Measurements from ENCODE around the gene TMEM120B.
"Not testable (repeated sequence)": the region's sequence is repeated elsewhere in the genome, so short reads cannot be mapped to it uniquely, and the experiment has no call there.

TMEM120B gene

DNA sequence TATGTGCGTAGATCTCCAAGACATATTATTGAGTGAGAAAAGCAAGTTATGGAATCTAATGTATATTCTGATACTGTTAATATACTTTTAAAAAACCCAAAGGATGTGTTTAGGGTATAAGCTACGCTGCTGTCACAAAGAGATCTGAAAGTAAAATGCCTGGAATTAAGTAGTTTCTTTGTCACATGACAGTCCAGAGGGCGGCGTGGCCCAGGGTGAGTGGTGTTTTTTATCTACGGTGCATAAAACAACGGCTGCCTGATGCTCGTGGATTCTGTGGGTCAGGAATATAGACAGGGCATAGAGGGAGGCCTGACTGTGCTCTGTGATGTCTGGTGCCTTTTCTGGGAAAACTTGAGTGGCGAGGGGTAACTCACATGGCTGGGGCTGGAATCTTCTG lies 21.3 kb downstream of the TMEM120B start:
- Histone ChIP-seq H2AFZ (ENCODE audit: low read length) (no peak overlapping the region), H3K27ac (ENCODE audit: low read length) (no peak overlapping the region), H3K9ac (ENCODE audit: low read length) (no peak overlapping the region), H3K4me1 (ENCODE audit: low read length) (no peaks in the 10 kb centered on the region), H3K9me2 (replicated peaks; ENCODE audit: insufficient read depth, low read length) (no peaks in the 10 kb centered on the region), H3K4me3 (ENCODE audit: low read length) (no peak overlapping the region), H3K27me3 (replicated peaks; ENCODE audit: insufficient read depth, low read length) (no peaks in the 10 kb centered on the region), H3K4me2 (ENCODE audit: low read depth, low read length) (no peak overlapping the region), H3K36me3 (replicated peaks; ENCODE audit: insufficient read depth, low read length) (no peaks in the 10 kb centered on the region), H3F3A (ENCODE audit: insufficient read depth, low read length) (no peaks in the 10 kb centered on the region), H3K9me3 (replicated peaks; ENCODE audit: insufficient read depth, low read length) (no peaks in the 10 kb centered on the region), H4K20me1 (ENCODE audit: insufficient read depth, low read length) (no peaks in the 10 kb centered on the region), H3K79me2 (ENCODE audit: low read length) (no peaks in the 10 kb centered on the region)
- TF ChIP-seq, protein P1, sequence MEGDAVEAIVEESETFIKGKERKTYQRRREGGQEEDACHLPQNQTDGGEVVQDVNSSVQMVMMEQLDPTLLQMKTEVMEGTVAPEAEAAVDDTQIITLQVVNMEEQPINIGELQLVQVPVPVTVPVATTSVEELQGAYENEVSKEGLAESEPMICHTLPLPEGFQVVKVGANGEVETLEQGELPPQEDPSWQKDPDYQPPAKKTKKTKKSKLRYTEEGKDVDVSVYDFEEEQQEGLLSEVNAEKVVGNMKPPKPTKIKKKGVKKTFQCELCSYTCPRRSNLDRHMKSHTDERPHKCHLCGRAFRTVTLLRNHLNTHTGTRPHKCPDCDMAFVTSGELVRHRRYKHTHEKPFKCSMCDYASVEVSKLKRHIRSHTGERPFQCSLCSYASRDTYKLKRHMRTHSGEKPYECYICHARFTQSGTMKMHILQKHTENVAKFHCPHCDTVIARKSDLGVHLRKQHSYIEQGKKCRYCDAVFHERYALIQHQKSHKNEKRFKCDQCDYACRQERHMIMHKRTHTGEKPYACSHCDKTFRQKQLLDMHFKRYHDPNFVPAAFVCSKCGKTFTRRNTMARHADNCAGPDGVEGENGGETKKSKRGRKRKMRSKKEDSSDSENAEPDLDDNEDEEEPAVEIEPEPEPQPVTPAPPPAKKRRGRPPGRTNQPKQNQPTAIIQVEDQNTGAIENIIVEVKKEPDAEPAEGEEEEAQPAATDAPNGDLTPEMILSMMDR (IDR thresholded peaks at IDR 0.05; ENCODE audit: low read length) = no peak
- TF ChIP-seq EZH2phosphoT487 (IDR thresholded peaks at IDR 0.05; ENCODE audit: low read length) (no peak), EZH2 (optimal IDR thresholded peaks at IDR 0.05; ENCODE audit: low read depth, low read length) (no peak)
- no peak for DNase-seq

DNA sequence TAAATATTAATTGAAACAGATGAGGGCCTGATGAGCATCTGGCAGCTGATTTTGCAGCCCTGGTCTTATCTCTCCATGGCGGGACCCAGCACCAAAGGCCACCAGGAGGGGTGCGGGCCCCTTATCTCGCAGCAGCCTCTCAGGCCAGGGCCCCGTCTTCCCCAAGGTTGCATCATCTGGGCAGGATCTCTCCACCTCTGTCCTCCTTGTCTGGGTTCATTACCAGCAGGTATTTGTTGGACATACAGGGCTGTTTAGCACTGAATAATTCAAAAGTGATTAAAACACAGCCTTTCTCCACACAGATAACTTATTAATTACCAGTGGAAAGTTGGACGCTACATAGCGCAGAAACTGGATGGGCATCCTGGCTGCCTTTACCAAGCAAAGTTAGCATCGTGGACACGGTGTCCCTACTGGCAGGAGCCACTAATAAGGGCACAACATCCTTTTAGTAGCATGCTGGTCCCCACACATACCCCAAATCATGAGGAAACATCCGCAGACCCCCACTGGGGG lies 25.8 kb downstream of the TMEM120B start:
- TF ChIP-seq EZH2 (optimal IDR thresholded peaks at IDR 0.05; ENCODE audit: low read depth, low read length) (no peak), EZH2phosphoT487 (IDR thresholded peaks at IDR 0.05; ENCODE audit: low read length) (no peak)
- TF ChIP-seq, protein P1 (IDR thresholded peaks at IDR 0.05; ENCODE audit: low read length) = no peak
- no peaks in the 10 kb centered on the region for H3F3A ChIP-seq (ENCODE audit: insufficient read depth, low read length)
- no peaks in the 10 kb centered on the region for H3K9me3 ChIP-seq (replicated peaks; ENCODE audit: insufficient read depth, low read length)
- no peaks in the 10 kb centered on the region for H3K4me1 ChIP-seq (ENCODE audit: low read length)
- no peak overlapping the region for H2AFZ ChIP-seq (ENCODE audit: low read length)
- DNase-seq = no peak
- no peaks in the 10 kb centered on the region for H3K36me3 ChIP-seq (replicated peaks; ENCODE audit: insufficient read depth, low read length)
- H4K20me1 ChIP-seq (ENCODE audit: insufficient read depth, low read length) = no peaks in the 10 kb centered on the region
- H3K4me2 ChIP-seq (ENCODE audit: low read depth, low read length) = no peak overlapping the region
- H3K79me2 ChIP-seq (ENCODE audit: low read length) = no peaks in the 10 kb centered on the region
- no peak overlapping the region for H3K27ac ChIP-seq (ENCODE audit: low read length)
- no peak overlapping the region for H3K9ac ChIP-seq (ENCODE audit: low read length)
- no peaks in the 10 kb centered on the region for H3K27me3 ChIP-seq (replicated peaks; ENCODE audit: insufficient read depth, low read length)
- H3K9me2 ChIP-seq (replicated peaks; ENCODE audit: insufficient read depth, low read length) = no peaks in the 10 kb centered on the region
- H3K4me3 ChIP-seq (ENCODE audit: low read length) = no peak overlapping the region

DNA sequence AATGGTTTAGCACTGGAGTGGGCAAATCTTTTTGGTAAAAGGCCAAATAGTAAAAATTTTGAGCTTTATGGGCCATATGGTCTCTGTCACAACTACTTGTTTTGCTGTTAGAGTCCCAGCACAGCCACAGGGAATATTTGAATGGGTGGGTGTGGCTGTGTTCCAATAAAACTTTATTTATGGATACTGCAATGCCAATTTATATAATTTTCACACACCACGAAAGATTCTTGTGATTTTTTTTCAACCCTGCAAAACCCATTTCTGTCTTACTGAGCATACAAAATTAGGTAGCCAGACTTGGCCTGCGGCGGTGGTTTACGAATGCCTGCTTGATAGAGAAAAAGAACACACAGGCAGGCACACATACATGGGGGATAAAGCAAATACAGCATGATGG lies 28.3 kb downstream of the TMEM120B start:
- no peaks in the 10 kb centered on the region for H3K27me3 ChIP-seq (replicated peaks; ENCODE audit: insufficient read depth, low read length)
- no peak overlapping the region for H3K9ac ChIP-seq (ENCODE audit: low read length)
- no peaks in the 10 kb centered on the region for H3K9me3 ChIP-seq (replicated peaks; ENCODE audit: insufficient read depth, low read length)
- no peak for DNase-seq
- TF ChIP-seq EZH2 (optimal IDR thresholded peaks at IDR 0.05; ENCODE audit: low read depth, low read length) = no peak
- TF ChIP-seq EZH2phosphoT487 (IDR thresholded peaks at IDR 0.05; ENCODE audit: low read length) = no peak
- H3K36me3 ChIP-seq (replicated peaks; ENCODE audit: insufficient read depth, low read length) = no peaks in the 10 kb centered on the region
- no peak overlapping the region for H3K4me3 ChIP-seq (ENCODE audit: low read length)
- no peaks in the 10 kb centered on the region for H3K9me2 ChIP-seq (replicated peaks; ENCODE audit: insufficient read depth, low read length)
- H3K79me2 ChIP-seq (ENCODE audit: low read length) = no peaks in the 10 kb centered on the region
- no peak overlapping the region for H3K4me2 ChIP-seq (ENCODE audit: low read depth, low read length)
- H4K20me1 ChIP-seq (ENCODE audit: insufficient read depth, low read length) = no peaks in the 10 kb centered on the region
- H3K27ac ChIP-seq (ENCODE audit: low read length) = no peak overlapping the region
- H3F3A ChIP-seq (ENCODE audit: insufficient read depth, low read length) = no peaks in the 10 kb centered on the region
- H2AFZ ChIP-seq (ENCODE audit: low read length) = no peak overlapping the region
- no peaks in the 10 kb centered on the region for H3K4me1 ChIP-seq (ENCODE audit: low read length)

DNA sequence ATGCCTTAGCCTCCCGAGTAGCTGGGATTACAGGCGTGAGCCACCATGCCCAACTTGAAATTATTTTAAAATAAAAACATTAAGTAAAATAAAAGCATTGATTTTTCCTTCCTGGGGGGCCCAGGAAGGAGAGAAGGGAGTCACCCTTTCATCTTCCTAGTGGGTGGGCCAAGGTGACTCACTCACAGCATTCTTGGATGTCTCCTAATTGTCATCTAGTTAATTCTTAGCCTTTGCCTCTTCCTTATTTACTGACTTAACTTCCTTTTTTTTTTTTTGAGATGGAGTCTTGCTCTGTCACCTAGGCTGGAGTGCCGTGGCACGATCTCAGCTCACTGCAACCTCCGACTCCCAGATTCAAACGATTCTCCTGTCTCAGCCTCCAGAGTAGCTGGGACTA lies 29.2 kb downstream of the TMEM120B start:
- DNase-seq = no peak
- H3K27me3 ChIP-seq (replicated peaks; ENCODE audit: insufficient read depth, low read length) = no peaks in the 10 kb centered on the region
- H4K20me1 ChIP-seq (ENCODE audit: insufficient read depth, low read length) = no peaks in the 10 kb centered on the region
- no peaks in the 10 kb centered on the region for H3K4me1 ChIP-seq (ENCODE audit: low read length)
- H3K9me2 ChIP-seq (replicated peaks; ENCODE audit: insufficient read depth, low read length) = no peaks in the 10 kb centered on the region
- no peak overlapping the region for H3K9ac ChIP-seq (ENCODE audit: low read length)
- H3K27ac ChIP-seq (ENCODE audit: low read length) = no peak overlapping the region
- TF ChIP-seq EZH2phosphoT487 (IDR thresholded peaks at IDR 0.05; ENCODE audit: low read length) (no peak), EZH2 (optimal IDR thresholded peaks at IDR 0.05; ENCODE audit: low read depth, low read length) (no peak)
- TF ChIP-seq, protein P1 (IDR thresholded peaks at IDR 0.05; ENCODE audit: low read length) = no peak
- H3K36me3 ChIP-seq (replicated peaks; ENCODE audit: insufficient read depth, low read length) = no peaks in the 10 kb centered on the region
- H2AFZ ChIP-seq (ENCODE audit: low read length) = no peak overlapping the region
- no peak overlapping the region for H3K4me3 ChIP-seq (ENCODE audit: low read length)
- H3K79me2 ChIP-seq (ENCODE audit: low read length) = no peaks in the 10 kb centered on the region
- H3K4me2 ChIP-seq (ENCODE audit: low read depth, low read length) = no peak overlapping the region
- H3F3A ChIP-seq (ENCODE audit: insufficient read depth, low read length) = no peaks in the 10 kb centered on the region
- H3K9me3 ChIP-seq (replicated peaks; ENCODE audit: insufficient read depth, low read length) = no peaks in the 10 kb centered on the region

DNA sequence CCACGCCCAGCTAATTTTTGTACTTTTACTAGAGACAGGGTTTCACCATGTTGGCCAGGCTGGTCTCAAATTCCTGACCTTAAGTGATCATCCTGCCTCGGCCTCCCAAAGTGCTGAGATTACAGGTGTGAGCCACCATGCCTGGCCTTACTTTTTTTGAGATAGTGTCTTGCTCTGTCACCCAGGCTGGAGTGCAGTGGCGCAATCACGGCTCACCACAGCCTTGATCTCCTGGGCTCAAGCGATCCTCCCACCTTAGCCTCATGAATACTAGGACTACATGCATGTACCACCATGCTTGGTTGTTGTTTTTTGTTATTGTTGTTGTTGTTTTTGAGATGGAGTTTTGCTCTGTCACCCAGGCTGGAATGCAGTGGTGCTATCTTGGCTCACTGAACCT lies 33.0 kb downstream of the TMEM120B start:
- not testable (repeated sequence) for H3K27me3 ChIP-seq (replicated peaks; ENCODE audit: insufficient read depth, low read length); H3K4me2 ChIP-seq (ENCODE audit: low read depth, low read length); DNase-seq; H4K20me1 ChIP-seq (ENCODE audit: insufficient read depth, low read length); H3K27ac ChIP-seq (ENCODE audit: low read length); H3K4me1 ChIP-seq (ENCODE audit: low read length); H2AFZ ChIP-seq (ENCODE audit: low read length); H3K9me2 ChIP-seq (replicated peaks; ENCODE audit: insufficient read depth, low read length); H3F3A ChIP-seq (ENCODE audit: insufficient read depth, low read length); H3K4me3 ChIP-seq (ENCODE audit: low read length); H3K9me3 ChIP-seq (replicated peaks; ENCODE audit: insufficient read depth, low read length); H3K9ac ChIP-seq (ENCODE audit: low read length); H3K79me2 ChIP-seq (ENCODE audit: low read length); H3K36me3 ChIP-seq (replicated peaks; ENCODE audit: insufficient read depth, low read length)
